ENCODE measurements around the gene RABEP2. TPM values are rescaled to one million over a fixed set of nuclear protein-coding genes. Genes with fewer than 3 reads are reported as not detected.
A peak's percentile ranks its signal among the peaks of the same experiment; 100 is the strongest.
"Not testable (repeated sequence)": the region's sequence is repeated elsewhere in the genome, so short reads cannot be mapped to it uniquely, and the experiment has no call there.

Gene RABEP2
- polyA plus RNA-seq (ENCODE audit: low read depth in 6 of 6), result 10 to 100 TPM in 5 of 6 donors, 1 to 10 TPM in 1; 6.9 to 40.4 (median 21.2) TPM

GRCh38 chr16:28924762-28925385, at the start of gene RABEP2:
Gene RABEP2 (minus strand): TSS chr16:28925238. CDS start chr16:28925163, 75 bp downstream.
- ATAC-seq (ENCODE audit: low read depth in 2 of 2) (peak; percentile 64 to 66), DNase-seq (peak; percentile 96)
- peak within 1 kb of the TSS; percentile 94 to 98 (median 97) for H3K4me3 Mint-ChIP-seq
- peaks cover 38 to 72% (median 50%) of the 10 kb centered on the region in 3 donors for H3K4me1 Mint-ChIP-seq
- H3K27ac Mint-ChIP-seq, result peak within 1 kb of the TSS; percentile 98 to 99 (median 98)
- H3K36me3 Mint-ChIP-seq, result peaks cover 0 to 8% of the 10 kb centered on the region in 2 donors
- H3K9me3 Mint-ChIP-seq, result no peaks in the 10 kb centered on the region
- H3K27me3 Mint-ChIP-seq, result no peaks in the 10 kb centered on the region

- no peaks in the 10 kb centered on the region for H3K9me3 Mint-ChIP-seq
These were observed 49.6 kb upstream of the RABEP2 start, which contains the start of gene SPNS1 for GRCh38 chr16:28974437-28975157. Gene SPNS1 (plus strand): TSS chr16:28974778. CDS start chr16:28975152, 374 bp downstream.

GRCh38 chr16:28974007-28974436, 49.0 kb upstream of the RABEP2 start:
- Mint-ChIP-seq H3K27ac (peak overlapping the region; percentile 98 to 99 (median 99)), H3K36me3 (peaks cover 4 to 8% of the 10 kb centered on the region in 2 donors), H3K4me1 (peaks cover 28 to 46% (median 38%) of the 10 kb centered on the region in 3 donors), H3K27me3 (no peaks in the 10 kb centered on the region), H3K4me3 (peak overlapping the region; percentile 95 to 100 (median 98)), H3K9me3 (no peaks in the 10 kb centered on the region)
- DNase-seq, result no peak
- ATAC-seq (ENCODE audit: low read depth in 2 of 2), result peak in 1 of 2 donors; percentile 5

More at GRCh38 chr16:28974437-28975157, 49.6 kb upstream of the RABEP2 start, which contains the start of gene SPNS1:
- DNase-seq (peak; percentile 93), ATAC-seq (ENCODE audit: low read depth in 2 of 2) (peak; percentile 94)
- Mint-ChIP-seq H3K36me3 (peaks cover 4 to 8% of the 10 kb centered on the region in 2 donors), H3K27me3 (no peaks in the 10 kb centered on the region), H3K4me1 (peaks cover 28 to 46% (median 38%) of the 10 kb centered on the region in 3 donors), H3K27ac (peak within 1 kb of the TSS; percentile 98 to 99 (median 99)), H3K4me3 (peak within 1 kb of the TSS; percentile 95 to 100 (median 98))

- not testable (repeated sequence) for H3K36me3 Mint-ChIP-seq; ATAC-seq (ENCODE audit: low read depth in 2 of 2); DNase-seq; H3K9me3 Mint-ChIP-seq; H3K4me3 Mint-ChIP-seq; H3K27me3 Mint-ChIP-seq
- Mint-ChIP-seq H3K4me1 (peaks cover 7 to 10% (median 9%) of the 10 kb centered on the region in 3 donors), H3K27ac (peak overlapping the region in 1 of 6 donors; percentile 87)
These were observed 44.7 kb upstream of the RABEP2 start for GRCh38 chr16:28969696-28970095.

GRCh38 chr16:28967156-28967555, 42.1 kb upstream of the RABEP2 start:
- Mint-ChIP-seq H3K27ac (peak overlapping the region in 1 of 6 donors; percentile 89), H3K9me3 (no peaks in the 10 kb centered on the region), H3K27me3 (no peaks in the 10 kb centered on the region), H3K36me3 (no peaks in the 10 kb centered on the region), H3K4me3 (no peak overlapping the region), H3K4me1 (no peaks in the 10 kb centered on the region)
- ATAC-seq (ENCODE audit: low read depth in 2 of 2), result no peak
- DNase-seq, result no peak

GRCh38 chr16:28964496-28964895, 39.5 kb upstream of the RABEP2 start:
- Mint-ChIP-seq H3K36me3 (peaks cover 0 to 6% of the 10 kb centered on the region in 2 donors), H3K4me3 (no peak overlapping the region), H3K27me3 (no peaks in the 10 kb centered on the region), H3K4me1 (no peaks in the 10 kb centered on the region), H3K9me3 (no peaks in the 10 kb centered on the region), H3K27ac (no peak overlapping the region)
- ATAC-seq (ENCODE audit: low read depth in 2 of 2), result no peak
- DNase-seq, result no peak

- H3K4me1 Mint-ChIP-seq, result no peaks in the 10 kb centered on the region
- no peaks in the 10 kb centered on the region for H3K27me3 Mint-ChIP-seq
- no peak overlapping the region for H3K4me3 Mint-ChIP-seq
- H3K9me3 Mint-ChIP-seq, result no peaks in the 10 kb centered on the region
- DNase-seq (no peak), ATAC-seq (ENCODE audit: low read depth in 2 of 2) (no peak)
- H3K27ac Mint-ChIP-seq, result no peak overlapping the region
- peaks cover 0 to 6% of the 10 kb centered on the region in 2 donors for H3K36me3 Mint-ChIP-seq
These were observed 39.0 kb upstream of the RABEP2 start for GRCh38 chr16:28964072-28964471.

GRCh38 chr16:28958836-28959235, 33.8 kb upstream of the RABEP2 start:
- no peak overlapping the region for H3K4me3 Mint-ChIP-seq
- H3K27ac Mint-ChIP-seq, result peak overlapping the region in 1 of 6 donors; percentile 38
- peaks cover 0 to 11% (median 6%) of the 10 kb centered on the region in 3 donors for H3K4me1 Mint-ChIP-seq
- ATAC-seq (ENCODE audit: low read depth in 2 of 2) (no peak), DNase-seq (no peak)
- H3K36me3 Mint-ChIP-seq, result peaks cover 12 to 17% of the 10 kb centered on the region in 2 donors
- peaks cover 0 to 1% (median 0%) of the 10 kb centered on the region in 7 donors for H3K9me3 Mint-ChIP-seq
- H3K27me3 Mint-ChIP-seq, result no peaks in the 10 kb centered on the region

- ATAC-seq (ENCODE audit: low read depth in 2 of 2), result no peak
- H3K36me3 Mint-ChIP-seq, result peaks cover 12 to 17% of the 10 kb centered on the region in 2 donors
- no peak overlapping the region for H3K4me3 Mint-ChIP-seq
- H3K9me3 Mint-ChIP-seq, result peaks cover 0 to 1% (median 0%) of the 10 kb centered on the region in 7 donors
- H3K27ac Mint-ChIP-seq, result no peak overlapping the region
- no peak for DNase-seq
- peaks cover 3 to 11% (median 6%) of the 10 kb centered on the region in 3 donors for H3K4me1 Mint-ChIP-seq
- no peaks in the 10 kb centered on the region for H3K27me3 Mint-ChIP-seq
These were observed 33.2 kb upstream of the RABEP2 start for GRCh38 chr16:28958216-28958615.

GRCh38 chr16:28951410-28951943, 26.4 kb upstream of the RABEP2 start:
- H3K27me3 Mint-ChIP-seq, result no peaks in the 10 kb centered on the region
- peaks cover 3 to 22% of the 10 kb centered on the region in 2 donors for H3K36me3 Mint-ChIP-seq
- no peak for DNase-seq
- H3K27ac Mint-ChIP-seq, result peak overlapping the region in 5 of 6 donors; percentile 61 to 90 (median 81)
- H3K4me3 Mint-ChIP-seq, result peak overlapping the region; percentile 88 to 99 (median 95)
- ATAC-seq (ENCODE audit: low read depth in 2 of 2), result no peak
- peaks cover 0 to 1% (median 0%) of the 10 kb centered on the region in 7 donors for H3K9me3 Mint-ChIP-seq
- H3K4me1 Mint-ChIP-seq, result peaks cover 16 to 34% (median 25%) of the 10 kb centered on the region in 3 donors

- ATAC-seq (ENCODE audit: low read depth in 2 of 2), result peak; percentile 92 to 94
- Mint-ChIP-seq H3K9me3 (peaks cover 0 to 1% (median 0%) of the 10 kb centered on the region in 7 donors), H3K27ac (peak within 1 kb of the TSS; percentile 89 to 98 (median 92)), H3K4me1 (peaks cover 15 to 35% (median 23%) of the 10 kb centered on the region in 3 donors), H3K27me3 (no peaks in the 10 kb centered on the region), H3K36me3 (peaks cover 0 to 15% of the 10 kb centered on the region in 2 donors), H3K4me3 (peak within 1 kb of the TSS; percentile 88 to 99 (median 96))
- DNase-seq, result peak; percentile 99
These were observed 25.8 kb upstream of the RABEP2 start, which contains the start of gene NFATC2IP for GRCh38 chr16:28950648-28951409. Gene NFATC2IP (plus strand): TSS chr16:28950937. CDS start chr16:28951012, 75 bp downstream.

- H3K27ac Mint-ChIP-seq, result no peak overlapping the region
- peaks cover 19 to 32% (median 20%) of the 10 kb centered on the region in 3 donors for H3K4me1 Mint-ChIP-seq
- H3K36me3 Mint-ChIP-seq, result peaks cover 0 to 8% of the 10 kb centered on the region in 2 donors
- H3K9me3 Mint-ChIP-seq, result no peaks in the 10 kb centered on the region
- H3K4me3 Mint-ChIP-seq, result no peak overlapping the region
- DNase-seq (no peak), ATAC-seq (ENCODE audit: low read depth in 2 of 2) (no peak)
- no peaks in the 10 kb centered on the region for H3K27me3 Mint-ChIP-seq
These were observed 21.6 kb upstream of the RABEP2 start for GRCh38 chr16:28946681-28947080.

All from naive B cell (primary cell).